ENCODE results near the gene TMEM72. TPM values are rescaled to one million over a fixed set of nuclear protein-coding genes. Genes with fewer than 3 reads are reported as not detected.

Gene TMEM72
- total RNA-seq, 1 donor from 2014 or later = not detected

DNA sequence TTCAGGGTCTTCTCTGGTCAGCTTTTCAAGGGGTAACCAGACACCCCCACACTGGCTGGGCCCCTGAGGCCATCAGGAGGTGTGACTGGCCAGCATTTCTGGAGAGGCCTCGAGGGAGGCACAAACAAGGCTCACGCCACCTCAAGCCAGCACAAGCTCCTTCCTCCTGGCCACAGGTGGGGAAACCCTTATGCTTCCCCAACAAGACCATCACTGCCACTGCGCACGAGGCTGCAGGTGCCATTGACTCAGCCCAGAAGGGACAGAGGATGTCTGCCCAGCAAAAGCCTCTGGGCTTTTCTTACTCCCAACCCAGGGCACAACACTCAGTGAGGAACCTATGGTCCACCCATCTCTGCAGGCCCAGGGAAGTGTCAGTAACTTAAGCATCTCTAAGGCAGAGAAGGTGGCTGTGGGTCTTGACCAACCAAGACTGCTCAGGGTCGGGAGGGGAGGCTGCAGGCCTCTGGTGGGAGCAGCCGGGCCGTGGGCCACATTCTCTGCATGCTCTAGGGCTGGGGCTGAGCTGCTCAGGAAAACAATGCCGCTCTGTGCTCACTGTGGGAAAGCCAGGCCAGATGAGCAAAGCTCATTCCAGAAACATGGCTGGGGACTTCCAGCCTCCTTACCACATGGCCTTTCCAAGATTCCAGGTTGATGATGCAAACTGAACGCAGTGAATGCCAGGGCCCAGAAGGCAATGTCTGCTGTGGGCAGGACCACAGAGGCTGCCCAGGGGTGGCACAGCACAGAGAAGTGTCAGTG, 24.2 kb downstream of the TMEM72 start:
- Mint-ChIP-seq H3K4me3 (ENCODE audit: unreplicated experiment) (no peak overlapping the region), H3K9me3 (ENCODE audit: unreplicated experiment) (no peaks in the 10 kb centered on the region), H3K27ac (ENCODE audit: unreplicated experiment) (no peak overlapping the region), H3K36me3 (ENCODE audit: low read depth, unreplicated experiment) (peaks cover 4% of the 10 kb centered on the region), H3K27me3 (ENCODE audit: unreplicated experiment) (peaks cover 2% of the 10 kb centered on the region), H3K4me1 (ENCODE audit: unreplicated experiment) (peaks cover 5% of the 10 kb centered on the region)
- no peak for TF ChIP-seq CTCF (IDR thresholded peaks at IDR 0.05; ENCODE audit: unreplicated experiment)
- no peak for DNase-seq (ENCODE audit: low spot score)

DNA sequence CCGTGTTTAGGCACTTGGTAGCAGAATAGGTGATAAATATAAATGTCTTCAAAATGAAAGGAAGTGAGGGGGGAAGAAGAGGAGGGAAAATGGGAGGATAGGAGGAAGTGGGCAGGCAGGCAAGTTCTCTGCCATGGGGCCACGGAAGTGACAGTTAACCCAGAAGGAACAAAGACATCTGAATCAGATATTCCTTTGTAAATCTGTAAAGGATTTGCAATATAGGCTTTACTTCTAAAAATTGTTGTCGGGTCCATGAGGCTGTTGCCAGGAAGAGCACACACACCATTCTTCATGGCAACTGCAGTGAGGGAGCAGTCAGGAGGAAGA, 24.8 kb downstream of the TMEM72 start:
- H3K9me3 Mint-ChIP-seq (ENCODE audit: unreplicated experiment) = no peaks in the 10 kb centered on the region
- TF ChIP-seq CTCF (IDR thresholded peaks at IDR 0.05; ENCODE audit: unreplicated experiment) = no peak
- H3K36me3 Mint-ChIP-seq (ENCODE audit: low read depth, unreplicated experiment) = peaks cover 4% of the 10 kb centered on the region
- H3K27ac Mint-ChIP-seq (ENCODE audit: unreplicated experiment) = no peak overlapping the region
- peaks cover 2% of the 10 kb centered on the region for H3K27me3 Mint-ChIP-seq (ENCODE audit: unreplicated experiment)
- H3K4me3 Mint-ChIP-seq (ENCODE audit: unreplicated experiment) = no peak overlapping the region
- H3K4me1 Mint-ChIP-seq (ENCODE audit: unreplicated experiment) = peaks cover 5% of the 10 kb centered on the region
- no peak for DNase-seq (ENCODE audit: low spot score)

DNA sequence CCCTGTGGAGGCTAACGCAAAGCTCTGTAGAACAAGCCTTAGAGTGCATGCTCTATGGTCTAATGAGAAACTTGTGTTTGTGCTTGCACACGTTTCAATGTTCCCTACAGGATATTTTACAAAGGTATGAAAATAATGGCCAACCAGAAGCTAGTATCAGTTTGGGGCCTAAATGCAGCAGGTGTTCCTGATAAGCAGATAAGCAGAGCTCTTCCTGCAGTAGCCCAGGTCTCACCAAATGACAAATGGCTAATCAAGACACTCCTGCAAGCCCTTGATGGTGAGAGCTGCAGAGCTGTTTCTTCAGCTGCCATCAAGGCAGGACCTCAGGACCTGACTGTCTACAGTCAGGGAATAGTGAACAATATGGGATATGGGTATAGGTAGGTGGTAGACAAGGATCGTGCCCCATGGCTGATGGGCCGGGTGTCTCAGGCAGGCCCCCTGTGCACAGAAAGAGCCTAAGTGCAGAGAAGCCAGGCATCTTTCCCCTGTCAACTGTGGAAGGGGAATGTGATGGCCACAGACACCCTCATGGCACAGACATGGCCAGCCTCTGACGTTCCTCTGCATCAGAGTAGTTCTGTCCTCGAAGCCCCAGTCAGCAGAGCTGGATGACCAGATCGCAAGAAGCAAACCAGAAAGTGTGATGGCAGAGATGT, 25.3 kb downstream of the TMEM72 start:
- H3K9me3 Mint-ChIP-seq (ENCODE audit: unreplicated experiment) = no peaks in the 10 kb centered on the region
- DNase-seq (ENCODE audit: low spot score) = no peak
- H3K27me3 Mint-ChIP-seq (ENCODE audit: unreplicated experiment) = peaks cover 2% of the 10 kb centered on the region
- H3K36me3 Mint-ChIP-seq (ENCODE audit: low read depth, unreplicated experiment) = peaks cover 4% of the 10 kb centered on the region
- no peak overlapping the region for H3K27ac Mint-ChIP-seq (ENCODE audit: unreplicated experiment)
- TF ChIP-seq CTCF (IDR thresholded peaks at IDR 0.05; ENCODE audit: unreplicated experiment) = no peak
- peaks cover 5% of the 10 kb centered on the region for H3K4me1 Mint-ChIP-seq (ENCODE audit: unreplicated experiment)
- H3K4me3 Mint-ChIP-seq (ENCODE audit: unreplicated experiment) = no peak overlapping the region

GRCh38 chr10:44937196-44938005, 26.3 kb downstream of the TMEM72 start:
- TF ChIP-seq CTCF (IDR thresholded peaks at IDR 0.05; ENCODE audit: unreplicated experiment) = no peak
- no peak for DNase-seq (ENCODE audit: low spot score)
- Mint-ChIP-seq H3K4me1 (ENCODE audit: unreplicated experiment) (peaks cover 5% of the 10 kb centered on the region), H3K36me3 (ENCODE audit: low read depth, unreplicated experiment) (peaks cover 4% of the 10 kb centered on the region), H3K9me3 (ENCODE audit: unreplicated experiment) (no peaks in the 10 kb centered on the region), H3K27ac (ENCODE audit: unreplicated experiment) (no peak overlapping the region), H3K27me3 (ENCODE audit: unreplicated experiment) (peaks cover 2% of the 10 kb centered on the region), H3K4me3 (ENCODE audit: unreplicated experiment) (no peak overlapping the region)
